IPS-NIHi7 (cell line): Measurements from ENCODE around the gene LRRC18.

ENCODE experiments used
- DNase-seq: peaks from one replicate; pipeline ENCODE4 v3.0.0; 2012; ENCODE audit warnings: mixed read lengths; ENCODE audit errors: extremely low spot score

The LRRC18 gene

DNA sequence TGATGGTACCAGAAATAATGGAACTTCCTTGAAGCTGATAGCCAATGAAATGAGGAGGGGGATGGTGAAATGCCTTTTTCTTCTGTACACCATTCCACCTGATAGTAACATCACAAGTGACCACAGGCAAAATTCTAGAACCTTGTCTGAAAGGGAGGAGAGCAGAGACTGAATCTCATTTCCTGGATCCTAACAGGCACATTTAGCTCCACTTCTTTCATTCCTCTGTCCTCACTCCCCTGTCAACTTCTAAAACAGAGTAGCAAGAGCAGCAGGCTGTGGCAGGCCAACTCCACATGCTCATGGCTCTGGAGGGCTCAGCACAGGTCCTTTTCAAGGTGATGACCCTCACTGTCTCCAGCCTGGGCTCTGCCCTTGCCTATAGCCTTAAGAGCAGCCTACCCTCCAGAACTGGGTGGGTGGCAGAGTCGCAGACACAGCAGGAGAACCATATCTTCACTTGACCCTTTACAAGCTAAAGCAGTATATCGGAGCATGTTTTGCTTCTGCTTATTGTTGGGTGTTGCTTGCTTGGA lies at the start of gene LRRC18:
LRRC18 (minus strand) TSS at position 51 of the 536 bp plus-strand sequence. CDS start 25,685 bp downstream, outside the sequence.
- no peak for DNase-seq

DNA sequence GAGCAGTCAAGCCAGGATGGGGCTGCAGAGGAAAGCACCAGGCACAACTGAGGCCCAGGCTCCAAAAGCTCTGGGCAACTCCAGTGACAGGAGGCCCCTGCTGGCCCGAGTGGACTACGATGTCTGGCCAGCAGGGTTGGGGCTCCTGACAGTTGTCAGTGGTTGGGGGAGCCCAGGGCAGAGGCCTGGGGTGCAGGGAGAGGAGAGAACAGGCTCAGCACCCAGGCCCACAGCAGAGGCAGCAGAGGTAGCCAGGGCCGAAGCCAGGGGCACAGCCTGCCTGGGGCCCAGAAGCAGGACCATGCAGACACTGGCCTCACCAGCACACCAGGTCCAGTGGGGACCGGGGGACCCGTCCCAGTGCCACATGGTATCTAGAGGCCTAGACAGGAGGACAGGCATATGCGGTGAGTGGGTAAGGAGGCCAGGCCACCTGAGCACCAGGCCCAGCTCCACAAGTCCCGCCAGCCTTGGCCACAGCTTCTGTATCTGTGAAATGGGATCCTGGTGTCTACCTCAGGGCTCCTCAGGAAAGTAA lies 46.0 kb upstream of the LRRC18 start:
- no peak for DNase-seq

DNA sequence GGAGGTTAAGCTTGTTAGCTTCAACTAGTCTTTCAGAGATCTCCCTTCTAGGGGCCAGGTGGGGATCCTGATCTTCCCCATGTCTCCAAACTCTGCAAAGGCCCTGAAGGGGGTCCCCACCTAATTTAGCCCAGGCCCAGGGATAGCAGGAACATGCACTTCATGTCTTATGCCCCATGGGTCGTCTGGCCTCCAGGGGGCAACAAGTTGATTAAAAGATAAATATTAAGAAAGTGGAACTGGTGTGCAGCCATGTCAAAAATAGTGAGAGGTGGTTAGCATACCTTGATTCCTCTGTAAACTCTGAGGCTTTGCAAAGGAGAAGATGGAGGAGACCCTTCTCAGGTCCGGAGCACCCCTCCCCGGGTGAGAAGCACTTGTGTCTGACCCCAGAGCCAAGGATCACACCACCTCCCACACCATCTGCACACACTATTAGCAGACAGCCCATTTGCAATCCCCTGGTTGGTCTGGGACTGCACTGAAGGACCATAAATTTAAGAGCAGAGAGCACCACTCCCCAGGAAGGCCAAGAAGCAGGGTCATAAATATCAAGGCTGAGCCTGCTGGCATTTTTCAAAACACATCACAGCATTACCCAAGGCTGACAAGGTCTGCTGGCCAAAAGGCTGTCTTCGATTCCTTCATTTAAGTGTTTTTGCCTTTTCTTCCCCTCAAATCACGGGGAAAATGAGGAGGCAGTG lies 44.2 kb upstream of the LRRC18 start:
- no peak for DNase-seq

DNA sequence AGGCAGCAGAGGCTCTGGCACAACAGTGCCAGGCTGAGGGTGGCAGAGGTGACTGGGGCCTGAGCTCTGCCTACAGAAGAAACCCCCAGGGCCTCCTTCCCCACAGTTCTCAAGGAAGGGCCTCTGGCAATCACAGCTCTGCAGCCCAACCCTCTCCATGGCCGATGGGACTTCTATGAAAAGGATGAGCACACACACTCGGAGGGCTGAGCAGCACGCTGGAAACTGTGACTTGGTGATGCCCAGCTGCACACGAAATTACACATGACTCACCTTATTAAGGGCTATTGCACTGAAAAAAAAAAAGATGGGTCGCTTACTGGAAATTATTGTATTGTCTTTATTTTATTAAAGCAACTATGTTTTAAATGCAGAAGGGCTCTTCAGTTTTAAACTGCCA lies 42.9 kb upstream of the LRRC18 start:
- no peak for DNase-seq

DNA sequence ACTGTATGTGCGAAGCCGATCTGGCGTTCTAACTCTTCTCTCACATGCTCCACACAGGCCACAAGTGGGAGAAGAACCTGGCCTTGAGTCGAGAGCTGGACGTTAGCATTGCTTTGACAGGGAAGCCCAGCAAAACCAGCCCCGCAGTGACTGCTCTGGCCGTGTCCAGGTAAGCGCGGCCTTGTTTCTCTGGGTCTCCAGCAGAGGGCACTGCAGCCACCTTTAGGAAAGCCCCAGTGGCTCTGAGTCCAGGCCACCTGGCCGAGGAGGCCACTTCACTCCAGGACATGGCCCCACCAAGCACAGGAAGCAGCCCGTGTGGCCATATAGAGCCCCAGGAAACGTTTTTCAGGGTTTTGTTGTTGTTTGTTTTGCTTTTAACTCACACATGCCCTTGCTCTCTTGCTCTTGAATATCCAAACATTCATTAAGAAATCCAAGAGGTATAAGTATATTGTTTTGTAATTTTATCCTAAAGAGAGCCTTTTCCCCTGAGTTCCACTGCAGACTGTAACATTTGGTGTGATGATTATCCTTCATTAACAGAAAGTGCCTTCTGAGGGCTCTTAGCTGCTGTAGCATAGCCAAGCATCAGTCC lies 41.8 kb upstream of the LRRC18 start:
- DNase-seq = peak; percentile 92

DNA sequence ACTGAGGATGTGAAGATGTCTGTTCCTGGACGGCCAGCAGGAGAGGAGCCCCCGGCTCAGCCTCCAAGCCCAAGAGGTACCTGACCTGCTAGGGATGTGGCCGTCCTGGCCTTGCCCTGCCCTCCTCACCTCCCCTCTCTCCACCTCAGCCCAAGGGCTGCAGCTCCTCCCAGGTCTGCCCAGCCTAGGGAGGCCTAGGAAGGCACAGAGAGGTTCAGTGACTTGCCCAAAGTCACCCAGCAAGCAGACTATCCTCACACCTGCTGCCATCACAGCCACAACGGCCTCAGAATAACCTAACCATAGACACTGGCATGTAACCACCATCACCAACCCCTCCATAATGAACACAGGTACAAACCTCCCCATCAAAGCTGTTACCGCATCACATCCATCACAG lies 38.7 kb upstream of the LRRC18 start:
- no peak for DNase-seq

DNA sequence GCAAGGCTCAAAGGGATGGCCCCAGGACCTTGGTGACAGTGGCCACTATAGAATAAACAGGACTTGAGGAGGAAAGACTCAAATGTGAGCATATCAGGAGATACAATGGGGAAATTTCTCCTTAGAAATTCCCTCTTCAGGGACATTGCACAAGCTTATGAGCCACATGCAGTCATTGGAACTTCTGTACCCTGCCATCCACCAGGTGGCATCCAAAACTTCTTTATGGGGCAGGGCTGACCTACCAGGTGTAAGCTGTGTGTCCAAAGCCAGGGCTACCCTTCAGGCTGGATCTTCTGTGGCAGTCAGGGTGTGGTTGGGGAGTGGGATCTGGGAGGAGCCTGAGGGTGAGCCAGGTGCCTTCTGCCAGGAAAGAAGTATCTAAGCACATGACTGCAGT lies 36.6 kb upstream of the LRRC18 start:
- DNase-seq = peak; percentile 30

DNA sequence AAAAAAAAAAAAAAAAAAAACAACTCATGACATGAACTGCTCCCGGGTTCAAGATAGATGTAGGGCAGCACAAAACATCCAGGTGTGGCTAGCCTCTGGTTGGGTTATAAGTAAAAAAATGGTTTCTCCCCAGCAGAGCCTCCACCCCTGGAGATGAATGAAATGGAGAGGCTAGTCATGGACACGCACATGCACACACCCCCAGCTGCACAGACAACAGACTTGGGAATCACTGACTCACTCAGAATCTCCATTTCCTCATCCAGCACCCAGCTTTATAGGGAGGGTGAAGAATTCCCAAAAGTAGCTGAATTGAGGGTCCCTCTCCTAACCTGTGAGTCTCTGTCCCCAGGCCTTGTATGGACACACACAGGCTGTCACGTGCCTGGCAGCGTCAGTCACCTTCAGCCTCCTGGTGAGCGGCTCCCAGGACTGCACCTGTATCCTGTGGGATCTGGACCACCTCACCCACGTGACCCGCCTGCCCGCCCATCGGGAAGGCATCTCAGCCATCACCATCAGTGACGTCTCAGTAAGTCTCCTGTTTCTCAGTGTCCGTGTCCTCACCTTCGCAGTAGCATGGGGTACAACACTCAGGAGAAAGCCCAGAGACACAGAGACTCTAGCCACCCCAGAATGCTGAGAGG lies 35.0 kb upstream of the LRRC18 start:
- DNase-seq = no peak

DNA sequence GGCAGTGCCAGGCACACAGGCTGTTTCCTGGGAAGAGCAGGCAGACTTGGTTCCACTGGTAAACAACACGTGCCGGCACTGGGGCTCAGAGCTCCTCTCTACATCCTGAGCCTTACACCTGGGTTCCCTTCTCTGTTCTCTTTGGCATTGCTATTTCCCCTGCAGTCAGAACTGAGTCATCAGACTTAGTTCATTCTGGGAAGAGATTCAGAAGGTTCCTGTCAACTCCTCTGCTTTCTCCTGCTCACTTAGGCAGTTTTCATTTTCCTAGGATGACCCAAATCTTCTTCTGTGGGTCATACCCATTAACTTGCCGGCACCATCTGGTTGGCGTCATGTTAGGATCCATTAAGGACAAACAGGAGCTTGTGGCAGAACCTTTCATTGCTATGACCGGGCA lies 33.4 kb upstream of the LRRC18 start:
- DNase-seq = no peak

DNA sequence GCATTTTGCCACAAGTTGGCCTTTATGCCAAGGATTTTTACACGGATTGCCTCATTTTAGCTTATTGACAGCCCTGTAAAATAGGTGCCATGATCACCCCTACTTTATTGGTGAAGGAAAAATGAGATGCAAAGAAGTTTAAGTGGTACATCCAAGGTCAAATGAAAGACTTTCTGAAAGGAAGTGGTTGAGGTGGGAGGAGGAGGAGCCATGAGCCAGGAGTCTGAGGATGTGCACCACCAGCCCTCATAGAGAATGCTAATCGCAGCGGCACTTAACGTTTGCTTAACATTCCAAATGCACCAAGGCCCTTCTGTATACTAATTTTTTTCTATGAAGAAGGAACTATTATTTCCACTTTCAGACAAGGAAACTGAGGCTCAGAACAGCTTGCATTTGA lies 31.0 kb upstream of the LRRC18 start:
- DNase-seq = no peak

DNA sequence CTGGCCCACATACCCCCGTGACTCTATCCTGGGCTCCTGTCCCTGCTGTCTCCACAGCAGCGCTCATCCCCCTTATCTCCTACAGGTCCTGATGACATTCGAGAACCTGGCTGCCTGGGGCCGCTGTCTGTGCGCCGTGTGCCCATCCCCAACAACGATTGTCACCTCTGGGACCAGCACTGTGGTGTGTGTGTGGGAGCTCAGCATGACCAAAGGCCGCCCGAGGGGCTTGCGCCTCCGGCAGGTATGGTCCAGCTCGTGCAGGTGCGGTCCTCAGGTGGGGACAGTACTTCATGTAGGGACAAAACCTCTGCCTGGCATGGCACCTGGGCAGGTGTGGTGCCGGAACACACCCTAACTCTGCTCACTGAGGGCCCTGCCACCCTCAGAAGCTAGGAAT lies 30.4 kb upstream of the LRRC18 start:
- no peak for DNase-seq

DNA sequence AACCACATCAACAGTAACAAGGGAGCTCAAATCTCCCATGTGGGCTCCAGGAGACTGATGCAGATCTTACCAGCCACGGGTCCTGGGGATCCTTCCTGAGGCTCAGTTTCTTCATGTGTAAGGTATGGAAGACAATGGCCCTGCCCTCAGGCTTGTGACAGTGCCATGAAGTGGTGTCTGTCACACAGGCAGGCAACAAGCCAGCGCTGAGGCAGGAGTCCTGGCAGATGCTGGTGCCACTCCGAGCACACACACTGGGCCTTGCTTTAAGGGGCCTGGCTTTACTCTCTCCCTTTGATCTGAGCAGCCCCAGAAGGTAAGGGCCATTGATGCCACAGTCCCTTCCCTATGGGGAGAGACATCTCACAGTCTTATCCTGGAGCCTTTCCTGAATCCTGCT lies 28.4 kb upstream of the LRRC18 start:
- no peak for DNase-seq

DNA sequence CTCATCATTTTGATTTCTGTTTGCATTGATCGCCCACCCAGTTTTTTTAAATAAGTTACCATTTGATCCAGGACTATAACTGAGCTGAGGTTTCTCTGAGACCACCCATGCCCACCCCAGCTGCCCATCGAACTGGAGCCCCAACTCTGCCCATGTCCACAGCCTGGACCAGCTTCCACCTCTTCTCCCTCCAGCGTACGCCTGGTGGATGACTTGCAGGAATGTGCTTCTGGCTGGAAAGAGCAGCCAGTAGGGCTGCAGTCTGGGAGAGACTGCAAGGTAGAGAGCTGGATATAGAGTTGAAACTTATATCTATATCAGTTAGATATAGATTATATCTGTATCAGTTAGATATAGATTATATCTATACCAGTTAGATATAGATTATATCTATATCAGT lies 25.8 kb upstream of the LRRC18 start:
- no peak for DNase-seq

DNA sequence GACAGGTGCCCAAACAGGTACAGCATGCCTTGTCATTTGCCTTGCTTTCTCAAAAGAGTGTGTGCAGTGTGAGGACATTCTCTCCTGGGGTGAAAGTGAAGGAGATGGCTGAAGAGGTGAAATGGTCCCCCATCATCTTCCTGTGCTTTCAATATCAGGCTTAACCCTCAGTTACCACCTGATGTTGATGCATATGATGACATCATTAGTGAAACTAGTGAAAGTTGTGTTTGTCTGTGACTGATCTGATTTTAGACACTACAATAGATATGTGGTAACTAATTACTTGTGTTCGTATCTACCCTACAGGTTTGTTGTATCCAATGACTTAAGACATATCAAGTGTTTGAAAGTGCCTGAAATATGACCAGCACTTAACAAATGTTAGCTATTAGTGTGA lies 24.4 kb upstream of the LRRC18 start:
- DNase-seq = no peak

DNA sequence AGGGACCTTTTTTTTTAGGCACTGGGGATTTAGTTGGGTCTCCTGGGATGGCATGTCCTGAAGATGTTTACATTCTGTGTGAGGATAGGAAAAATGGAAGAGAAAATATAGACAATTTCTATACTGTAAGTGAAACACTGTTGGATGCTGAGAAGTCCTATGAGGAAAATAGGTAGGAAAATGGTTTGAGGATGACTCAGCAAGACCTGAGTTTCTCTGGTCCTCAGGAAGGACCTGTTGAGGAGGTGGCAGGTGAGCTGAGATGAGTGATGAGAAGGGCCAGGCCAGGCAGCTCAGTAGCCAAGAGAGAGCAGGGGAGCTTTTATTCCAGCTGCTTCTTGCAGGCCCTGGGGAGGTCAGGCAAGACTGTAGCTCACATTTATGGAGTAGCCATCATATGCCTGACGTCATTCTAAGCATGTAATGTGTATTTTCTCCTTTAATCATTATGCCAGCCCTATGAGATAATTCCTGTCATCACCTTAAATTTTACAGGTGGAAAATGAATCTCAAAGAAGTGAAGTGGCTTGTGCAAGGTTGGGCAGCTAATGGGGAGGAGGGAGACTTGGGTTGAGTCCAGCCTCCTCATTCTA lies 19.1 kb upstream of the LRRC18 start:
- no peak for DNase-seq

DNA sequence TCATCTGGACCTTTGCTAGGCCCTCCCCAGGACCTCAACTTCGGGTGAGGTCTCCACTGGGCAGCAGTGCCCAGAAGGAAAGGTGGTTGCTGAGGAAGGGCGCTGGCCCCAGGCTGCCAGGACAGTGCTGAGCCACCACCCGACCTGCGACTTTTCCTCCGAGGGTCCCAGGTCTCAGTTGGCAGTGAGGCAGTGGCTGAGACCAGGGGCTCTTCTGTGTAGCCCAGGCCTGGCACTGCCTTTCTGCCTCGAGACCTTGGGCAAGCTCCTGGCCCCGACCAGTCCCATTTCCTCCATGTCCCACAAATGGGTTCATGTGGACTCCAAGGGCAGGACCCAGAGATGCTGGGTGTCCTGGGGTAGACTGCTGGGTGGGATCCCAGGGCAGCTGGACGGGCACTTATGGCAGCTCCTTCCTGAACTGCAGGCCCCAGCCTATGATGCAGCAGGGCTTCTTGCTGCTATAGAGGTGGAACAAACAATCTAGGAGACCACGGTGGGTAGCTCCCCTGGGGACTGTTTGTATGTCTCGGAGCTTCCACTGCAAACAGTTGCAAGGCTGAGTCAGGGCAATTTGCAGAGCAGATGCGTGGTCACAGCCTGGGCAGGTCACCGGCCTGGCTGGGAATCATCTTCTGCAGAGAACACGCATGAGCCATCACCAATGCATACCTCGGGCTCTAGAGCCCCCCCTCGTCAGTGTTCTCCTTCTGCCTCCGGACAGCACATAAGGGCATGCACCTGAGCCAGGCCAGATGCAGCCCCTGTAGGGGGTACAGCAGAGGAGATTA lies 17.9 kb upstream of the LRRC18 start:
- no peak for DNase-seq

DNA sequence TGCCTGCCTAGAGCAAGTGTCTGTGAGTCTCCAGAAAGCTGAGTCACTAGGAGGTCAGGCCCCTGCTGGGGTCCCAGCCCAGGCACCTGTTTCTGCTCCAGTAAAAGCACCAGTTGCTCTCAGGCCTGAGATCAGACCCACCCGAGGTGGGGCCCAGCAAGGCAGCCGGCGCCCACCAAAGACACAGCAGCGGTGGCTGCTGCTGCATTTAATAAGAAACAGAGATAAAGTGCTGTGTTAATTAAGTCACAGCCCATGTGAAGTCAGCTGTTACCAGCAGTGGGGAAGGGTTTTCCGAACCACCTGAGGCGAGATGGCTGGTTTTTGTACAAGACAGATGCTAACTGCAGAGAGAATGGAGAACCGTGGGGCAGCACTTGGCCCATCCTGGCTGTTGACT lies 12.1 kb upstream of the LRRC18 start:
- DNase-seq = no peak

DNA sequence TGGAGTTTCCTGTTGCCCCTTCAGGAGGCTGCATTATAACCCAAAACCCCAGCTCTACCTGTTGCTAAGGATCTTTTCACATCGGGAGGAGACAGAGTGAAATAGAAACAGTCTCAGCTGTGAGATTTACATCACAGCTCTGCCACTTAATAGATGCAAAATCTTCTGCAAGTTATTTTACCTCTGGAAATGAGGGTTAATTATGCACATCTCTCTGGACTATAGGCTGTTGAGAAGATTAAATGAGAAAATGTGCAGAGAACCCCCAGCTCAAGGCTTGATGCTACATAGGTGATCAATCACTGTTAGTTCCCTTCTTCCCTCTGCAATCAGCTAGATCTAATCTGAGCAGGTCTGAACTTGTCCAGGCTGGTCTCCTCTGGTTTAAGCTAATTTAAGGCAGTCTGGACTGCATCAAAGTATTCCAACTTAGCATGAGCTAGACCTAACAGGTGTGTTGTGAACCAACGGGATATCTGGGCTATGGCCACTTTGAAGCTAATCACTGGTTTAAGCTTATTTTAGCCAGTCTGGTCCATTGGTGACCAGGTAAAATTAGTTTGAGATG lies 8.9 kb upstream of the LRRC18 start:
- DNase-seq = no peak

DNA sequence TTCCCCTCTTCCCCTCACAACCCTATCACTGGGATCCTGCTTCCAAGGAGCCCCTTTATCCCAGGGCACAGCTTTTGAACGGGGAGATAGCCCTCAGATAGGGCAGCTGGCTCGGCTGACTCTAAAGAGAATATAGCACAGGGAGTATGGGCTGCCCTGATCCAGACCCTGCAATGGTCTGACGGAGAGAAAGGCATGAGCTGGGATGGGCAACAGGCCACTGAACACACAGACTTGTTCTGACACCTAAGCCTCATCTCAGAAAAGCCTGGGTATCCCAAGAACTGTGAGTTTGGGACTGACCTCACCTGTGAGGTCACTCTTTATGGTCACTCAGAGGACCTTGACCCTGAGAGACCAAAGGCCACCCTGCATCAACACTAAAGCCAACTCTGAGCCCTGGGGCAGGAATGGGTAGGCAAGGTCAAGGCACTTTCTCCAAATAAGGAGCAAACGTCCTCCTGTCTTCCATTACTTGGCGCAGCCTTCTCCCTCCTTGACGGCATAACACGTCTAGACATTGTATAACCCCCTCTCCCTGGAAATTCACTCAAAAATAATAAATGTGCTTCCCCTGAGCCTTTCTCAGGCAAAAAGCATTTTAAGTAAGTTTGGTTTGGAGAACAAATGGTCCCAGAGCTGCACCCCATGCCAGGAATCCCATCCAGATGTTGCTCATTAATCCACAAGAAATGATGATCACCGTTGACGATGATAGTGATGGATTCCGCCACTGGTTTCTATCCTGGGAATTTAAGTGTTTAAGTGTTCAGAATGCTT lies 8.2 kb upstream of the LRRC18 start:
- DNase-seq = no peak

DNA sequence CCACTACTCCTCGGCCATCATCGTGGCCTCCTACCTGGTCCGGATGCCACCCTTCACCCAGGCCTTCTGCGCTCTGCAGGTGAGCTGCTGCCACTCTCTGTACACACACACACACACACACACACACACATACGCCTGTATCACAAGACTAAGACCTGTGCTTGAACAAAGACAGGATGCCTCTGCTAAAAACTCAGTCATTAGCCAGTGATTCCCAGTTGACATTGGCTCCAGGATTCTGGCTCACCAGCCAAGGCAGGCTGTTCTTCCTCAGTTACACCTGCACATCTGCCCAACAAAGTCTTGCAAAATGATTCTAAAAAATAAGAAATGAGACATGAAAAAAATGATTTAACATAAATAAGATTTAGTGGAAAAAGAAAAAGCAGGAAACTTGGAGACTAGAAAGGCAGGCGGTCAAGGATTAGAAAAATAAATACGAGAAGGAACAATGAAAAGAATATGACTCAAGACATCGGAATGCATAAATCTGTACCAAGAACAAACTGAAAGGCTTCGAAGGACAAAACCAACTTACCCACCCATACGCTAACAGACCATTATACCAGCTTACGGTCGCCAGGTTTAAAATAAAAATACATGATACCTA lies 7.4 kb upstream of the LRRC18 start:
- DNase-seq = no peak
